Tibial nerve (tissue), 3 donors: ENCODE measurements around the gene BNIP5.

Experiments
- POLR2A ChIP-seq, 2 donors: fragments of 450-650 bp; IDR thresholded peaks; one replicate each; pipeline ENCODE4 v1.6.1; 2017; ENCODE audit warnings: antibody characterized with exemption in 2 of 2, mild to moderate bottlenecking in 2 of 2, moderate library complexity in 2 of 2
- TF ChIP-seq, protein P1 (sequence below), 5 experiments: fragments of 200-600 bp in 3 of 5; fragments of 450-650 bp in 2 of 5; sonication (generic) in 3 of 5; IDR thresholded peaks; one replicate each; pipeline ENCODE4 v1.5.1; 2016 to 2019; ENCODE audit warnings: antibody characterized with exemption in 5 of 5, mild to moderate bottlenecking in 3 of 5, moderate library complexity in 2 of 5

- TF ChIP-seq, protein P1, sequence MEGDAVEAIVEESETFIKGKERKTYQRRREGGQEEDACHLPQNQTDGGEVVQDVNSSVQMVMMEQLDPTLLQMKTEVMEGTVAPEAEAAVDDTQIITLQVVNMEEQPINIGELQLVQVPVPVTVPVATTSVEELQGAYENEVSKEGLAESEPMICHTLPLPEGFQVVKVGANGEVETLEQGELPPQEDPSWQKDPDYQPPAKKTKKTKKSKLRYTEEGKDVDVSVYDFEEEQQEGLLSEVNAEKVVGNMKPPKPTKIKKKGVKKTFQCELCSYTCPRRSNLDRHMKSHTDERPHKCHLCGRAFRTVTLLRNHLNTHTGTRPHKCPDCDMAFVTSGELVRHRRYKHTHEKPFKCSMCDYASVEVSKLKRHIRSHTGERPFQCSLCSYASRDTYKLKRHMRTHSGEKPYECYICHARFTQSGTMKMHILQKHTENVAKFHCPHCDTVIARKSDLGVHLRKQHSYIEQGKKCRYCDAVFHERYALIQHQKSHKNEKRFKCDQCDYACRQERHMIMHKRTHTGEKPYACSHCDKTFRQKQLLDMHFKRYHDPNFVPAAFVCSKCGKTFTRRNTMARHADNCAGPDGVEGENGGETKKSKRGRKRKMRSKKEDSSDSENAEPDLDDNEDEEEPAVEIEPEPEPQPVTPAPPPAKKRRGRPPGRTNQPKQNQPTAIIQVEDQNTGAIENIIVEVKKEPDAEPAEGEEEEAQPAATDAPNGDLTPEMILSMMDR (IDR thresholded peaks at IDR 0.05): no peak
- TF ChIP-seq POLR2A (IDR thresholded peaks at IDR 0.05): no peak
These were observed 49.8 kb downstream of the BNIP5 start for GRCh38 chr6:36286858-36287257.
